Brain microvascular endothelial cell (primary cell): ENCODE data around the gene PTGER4.
"Not testable (repeated sequence)": the region's sequence is repeated elsewhere in the genome, so short reads cannot be mapped to it uniquely, and the experiment has no call there.

ENCODE experiments used
- DNase-seq: peaks from one replicate; pipeline ENCODE4 v3.0.0-alpha.2; 2020
- H3K27ac ChIP-seq: fragments of 250-450 bp; sonication (Bioruptor Pico); 2 replicates; pipeline ENCODE4 v1.5.1; 2020; ENCODE audit warnings: mild to moderate bottlenecking, moderate library complexity
- H3K27me3 ChIP-seq: fragments of 250-450 bp; sonication (Bioruptor Pico); replicated peaks from 2 replicates; pipeline ENCODE4 v1.5.1; 2020; ENCODE audit warnings: mild to moderate bottlenecking
- H3K36me3 ChIP-seq: fragments of 250-450 bp; sonication (Bioruptor Pico); replicated peaks from 2 replicates; pipeline ENCODE4 v1.5.1; 2020; ENCODE audit warnings: mild to moderate bottlenecking
- H3K4me3 ChIP-seq: 2 replicates; pipeline ENCODE4 v1.5.1; 2011; ENCODE audit warnings: low read depth, mild to moderate bottlenecking, control low read depth, low read length, moderate library complexity
- CTCF ChIP-seq: IDR thresholded peaks from 2 replicates; pipeline ENCODE4 v1.5.1; 2011; ENCODE audit warnings: low read depth, mild to moderate bottlenecking, moderate library complexity, low read length, control low read depth, inconsistent platforms; ENCODE audit errors: missing control alignments
- in situ Hi-C: cut with HindIII; loops from 2 replicates; pipeline ENCODE4 v1.10.0; 2017; ENCODE audit warnings: low sequenced_read_pairs, low pct_ligation_motif_present

Gene PTGER4

GRCh38 chr5:40679913-40680681, at the start of gene PTGER4:
Gene PTGER4, plus strand, starts transcription at chr5:40679915. Its CDS starts 1,079 bp downstream, at chr5:40680994.
- Histone ChIP-seq H3K36me3 (peaks cover 9% of the 10 kb centered on the region), H3K27ac (peak within 1 kb of the TSS; percentile 88), H3K4me3 (peak within 1 kb of the TSS; percentile 85), H3K27me3 (no peaks in the 10 kb centered on the region)
- DNase-seq = no peak
- no peak for TF ChIP-seq CTCF
- in situ Hi-C loops = no loop called here

GRCh38 chr5:40630126-40630525, 49.6 kb upstream of the PTGER4 start:
- no peak for TF ChIP-seq CTCF
- H3K36me3 ChIP-seq = no peaks in the 10 kb centered on the region
- H3K27ac ChIP-seq = no peak overlapping the region
- DNase-seq = no peak
- H3K27me3 ChIP-seq = no peaks in the 10 kb centered on the region
- in situ Hi-C loops = no loop called here
- no peak overlapping the region for H3K4me3 ChIP-seq

- in situ Hi-C loops = no loop called here
- Histone ChIP-seq H3K36me3 (no peaks in the 10 kb centered on the region), H3K27ac (no peak overlapping the region), H3K4me3 (no peak overlapping the region), H3K27me3 (no peaks in the 10 kb centered on the region)
- TF ChIP-seq CTCF = no peak
- DNase-seq = no peak
These were observed 48.5 kb upstream of the PTGER4 start for GRCh38 chr5:40631236-40631635.

- H3K27me3 ChIP-seq = no peaks in the 10 kb centered on the region
- H3K27ac ChIP-seq = no peak overlapping the region
- no peaks in the 10 kb centered on the region for H3K36me3 ChIP-seq
- no peak overlapping the region for H3K4me3 ChIP-seq
- DNase-seq = no peak
- no peak for TF ChIP-seq CTCF
- in situ Hi-C loops = no loop called here
These were observed 45.6 kb upstream of the PTGER4 start for GRCh38 chr5:40634154-40634553.

GRCh38 chr5:40634593-40634992, 45.1 kb upstream of the PTGER4 start:
- Histone ChIP-seq H3K36me3 (no peaks in the 10 kb centered on the region), H3K4me3 (no peak overlapping the region), H3K27ac (no peak overlapping the region), H3K27me3 (no peaks in the 10 kb centered on the region)
- in situ Hi-C loops = no loop called here
- TF ChIP-seq CTCF = no peak
- no peak for DNase-seq

- H3K36me3 ChIP-seq, in situ Hi-C loops, H3K4me3 ChIP-seq, DNase-seq, H3K27ac ChIP-seq, H3K27me3 ChIP-seq: not testable (repeated sequence)
These were observed 40.2 kb upstream of the PTGER4 start for GRCh38 chr5:40639531-40639930.
